ENCODE results near the gene PTPRG.

Gene PTPRG

GRCh38 chr3:61774279-61774890 is 213.0 kb downstream of the PTPRG start:
- DNase-seq = no peak

DNA sequence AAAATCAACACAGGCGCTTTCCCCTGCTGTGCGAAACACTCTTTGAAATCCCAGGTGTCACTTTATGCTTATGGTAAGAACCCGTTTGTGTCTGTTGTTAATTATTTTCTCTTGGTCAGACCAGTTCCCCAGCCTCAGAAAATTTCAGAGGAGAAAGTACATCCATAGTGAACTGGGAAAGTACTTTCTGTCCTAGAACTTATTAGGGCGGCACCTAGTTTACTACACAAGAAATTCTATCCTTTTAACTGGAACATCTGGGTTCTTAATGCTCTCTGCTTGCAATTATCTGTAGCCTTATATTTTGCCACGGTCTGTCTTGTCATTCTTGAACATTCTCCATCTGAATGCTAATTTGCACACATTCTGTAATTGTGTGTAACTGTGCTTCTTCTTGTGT is 215.0 kb downstream of the PTPRG start:
- no peak for DNase-seq

- DNase-seq = no peak
These were observed 216.1 kb downstream of the PTPRG start for GRCh38 chr3:61777483-61777882.

GRCh38 chr3:61778095-61778494 is 216.7 kb downstream of the PTPRG start:
- no peak for DNase-seq

DNA sequence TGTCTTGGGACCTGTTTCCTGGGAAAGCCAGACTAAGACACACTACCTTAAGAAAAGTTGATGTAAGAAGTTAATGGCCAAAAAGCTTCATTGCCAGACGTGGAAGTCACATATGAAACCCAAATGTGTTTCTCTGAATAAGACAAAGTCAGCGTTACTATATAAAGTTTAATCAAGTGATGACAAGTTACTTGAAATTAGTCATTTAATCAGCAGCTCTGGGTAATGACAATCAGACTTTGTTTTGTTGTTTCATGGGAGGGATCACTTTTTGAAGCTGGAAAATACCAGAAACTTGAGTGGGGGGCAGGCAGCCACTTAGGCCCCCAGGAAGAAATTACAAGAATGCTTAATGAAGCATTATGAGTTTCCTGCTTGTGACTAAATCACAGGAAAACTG is 218.6 kb downstream of the PTPRG start:
- no peak for DNase-seq

DNA sequence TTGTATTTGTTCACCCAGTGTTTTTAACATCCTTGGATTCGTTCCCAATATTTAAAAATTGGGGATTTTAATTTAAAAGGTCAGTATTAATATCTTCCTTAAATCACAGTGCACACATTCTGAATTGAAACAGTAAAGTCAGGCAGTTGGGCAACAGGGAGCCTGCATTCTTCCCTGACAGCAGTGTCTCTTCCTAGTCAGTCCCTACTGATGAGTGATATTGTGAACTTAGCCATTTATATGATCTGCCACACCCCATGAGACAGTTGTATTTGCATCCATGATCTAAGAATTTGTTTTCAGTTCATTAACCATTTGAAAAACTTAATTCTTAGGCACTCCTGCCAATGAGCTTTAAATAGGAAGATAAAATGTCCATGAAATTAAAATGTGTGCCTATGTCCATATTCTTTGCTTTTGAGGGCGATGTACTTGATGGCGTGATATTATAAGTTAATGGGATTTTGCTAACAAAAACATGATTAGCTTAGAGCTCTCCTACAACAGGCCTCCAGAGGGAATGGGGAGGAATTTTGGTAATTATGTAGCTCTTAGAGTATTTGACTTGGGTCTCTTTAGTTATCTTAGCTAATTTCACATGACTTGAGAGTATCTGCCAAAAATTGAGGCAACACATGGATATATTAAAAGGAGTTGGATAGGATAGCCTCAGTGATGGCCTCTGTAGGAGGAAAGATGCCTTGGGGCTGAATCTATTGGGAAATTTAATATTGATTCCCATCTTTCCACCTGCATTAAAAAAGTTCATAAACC is 219.3 kb downstream of the PTPRG start:
- DNase-seq = no peak

DNA sequence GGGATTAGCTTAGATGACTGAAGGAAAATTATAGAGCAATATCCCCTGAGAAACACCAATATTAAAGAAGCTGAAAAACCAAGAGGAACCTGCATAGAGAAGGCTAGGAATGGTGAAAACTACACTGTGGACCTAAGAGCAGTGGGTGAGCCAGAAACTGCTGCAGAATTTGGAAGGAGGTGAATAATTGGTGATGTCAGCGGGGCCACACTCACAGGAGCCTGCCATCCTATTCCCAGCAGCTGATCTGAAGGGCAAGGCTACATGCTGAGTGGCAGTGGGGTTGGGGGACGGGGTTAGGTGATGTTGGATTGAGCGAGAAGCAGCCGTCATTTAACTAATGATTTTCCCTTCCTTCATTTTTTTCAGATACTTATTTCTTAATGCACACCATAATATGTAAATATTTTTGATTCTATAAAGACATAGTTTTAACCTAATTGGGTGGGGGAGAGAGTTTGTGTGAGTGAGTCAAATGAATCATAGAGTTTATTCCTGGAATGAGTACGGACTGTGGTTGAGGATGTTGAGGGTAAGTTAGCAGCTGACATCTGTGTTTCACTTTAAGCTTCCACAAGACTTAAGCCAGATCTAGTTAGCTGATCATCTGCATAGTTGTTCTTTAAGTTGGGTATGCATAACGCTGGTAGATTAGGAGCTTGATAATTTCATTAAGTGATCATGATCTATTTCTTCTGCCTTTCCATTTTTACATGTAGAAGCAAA is 222.8 kb downstream of the PTPRG start:
- DNase-seq = no peak

GRCh38 chr3:61788623-61789507 is 227.5 kb downstream of the PTPRG start:
- no peak for DNase-seq

DNA sequence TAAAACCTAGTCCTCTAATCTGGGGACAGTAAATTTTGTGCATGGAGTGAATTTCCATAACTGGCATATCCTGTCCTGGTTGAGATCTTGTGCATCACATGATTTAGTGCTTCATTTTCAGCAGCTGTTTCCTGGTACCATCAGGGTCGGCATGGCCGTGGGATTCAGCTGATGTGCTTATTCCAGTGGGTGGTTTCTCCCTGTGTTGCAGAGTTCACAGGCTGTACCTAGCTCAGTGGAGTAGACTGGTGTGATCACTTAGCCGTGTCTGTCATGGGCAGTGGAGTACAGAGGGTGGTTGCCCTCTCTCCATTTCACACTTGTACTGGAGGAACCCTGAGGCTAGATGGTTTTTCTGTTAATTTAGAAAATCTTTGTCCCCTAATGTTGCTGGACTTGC is 228.5 kb downstream of the PTPRG start:
- DNase-seq = no peak

DNA sequence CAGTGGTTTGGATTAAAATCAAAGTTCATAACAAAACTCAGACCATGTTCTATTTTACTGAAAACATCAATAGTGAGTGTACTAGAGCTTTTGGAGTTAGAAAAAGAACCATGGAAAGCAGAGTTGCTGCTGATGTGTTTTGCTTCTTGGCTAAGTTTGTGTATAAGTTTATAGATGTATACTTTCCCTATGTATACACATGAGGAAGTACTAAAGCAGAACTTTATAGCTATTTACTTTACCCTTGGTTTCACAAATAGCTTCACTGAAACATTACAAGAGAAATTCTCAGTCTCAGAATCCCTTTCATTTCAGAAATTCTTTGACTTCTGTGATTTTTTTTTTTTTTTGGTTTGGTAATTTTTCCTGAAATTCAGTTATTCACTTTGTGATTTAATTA is 229.0 kb downstream of the PTPRG start:
- DNase-seq = no peak

GRCh38 chr3:61793056-61793455 is 231.7 kb downstream of the PTPRG start:
- no peak for DNase-seq

DNA sequence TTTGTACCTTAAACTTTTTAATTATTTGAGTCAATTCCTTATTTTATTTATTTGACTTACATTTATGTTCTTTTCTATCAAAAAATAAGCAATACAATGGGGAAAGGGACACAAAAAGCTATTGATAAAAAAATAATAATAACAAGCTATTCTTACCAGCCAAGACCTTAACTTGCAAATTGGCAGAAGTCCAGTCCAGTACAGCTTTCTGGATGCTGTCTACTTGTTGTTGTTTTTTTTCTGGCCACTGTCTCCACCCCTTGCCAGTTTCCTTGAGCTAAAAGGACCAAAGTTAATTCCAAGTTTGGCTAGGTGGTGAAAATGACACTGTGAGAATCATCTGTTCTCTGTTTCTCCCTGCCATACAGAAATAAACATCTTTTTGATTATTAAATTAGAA is 232.2 kb downstream of the PTPRG start:
- no peak for DNase-seq

DNA sequence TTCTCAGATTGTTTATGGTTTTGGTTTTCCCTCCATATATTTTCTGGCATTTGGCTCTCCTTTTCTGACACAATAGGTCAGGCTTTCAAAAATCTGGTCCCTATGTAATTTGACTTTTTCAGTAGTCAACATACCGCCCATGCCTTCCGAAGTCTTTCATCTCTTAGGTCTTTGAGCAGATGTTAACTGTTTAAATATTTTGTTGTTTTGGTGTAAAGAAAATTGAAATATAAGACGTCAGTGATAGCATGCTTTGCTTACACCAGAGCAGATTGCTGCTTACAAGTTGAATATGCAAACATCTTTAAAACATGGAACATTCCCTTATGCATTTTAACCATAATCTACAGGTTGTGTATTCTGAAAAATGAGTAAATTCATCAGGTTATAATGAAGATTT is 233.0 kb downstream of the PTPRG start:
- no peak for DNase-seq

- DNase-seq = no peak
These were observed 233.6 kb downstream of the PTPRG start for GRCh38 chr3:61794961-61795360.

DNA sequence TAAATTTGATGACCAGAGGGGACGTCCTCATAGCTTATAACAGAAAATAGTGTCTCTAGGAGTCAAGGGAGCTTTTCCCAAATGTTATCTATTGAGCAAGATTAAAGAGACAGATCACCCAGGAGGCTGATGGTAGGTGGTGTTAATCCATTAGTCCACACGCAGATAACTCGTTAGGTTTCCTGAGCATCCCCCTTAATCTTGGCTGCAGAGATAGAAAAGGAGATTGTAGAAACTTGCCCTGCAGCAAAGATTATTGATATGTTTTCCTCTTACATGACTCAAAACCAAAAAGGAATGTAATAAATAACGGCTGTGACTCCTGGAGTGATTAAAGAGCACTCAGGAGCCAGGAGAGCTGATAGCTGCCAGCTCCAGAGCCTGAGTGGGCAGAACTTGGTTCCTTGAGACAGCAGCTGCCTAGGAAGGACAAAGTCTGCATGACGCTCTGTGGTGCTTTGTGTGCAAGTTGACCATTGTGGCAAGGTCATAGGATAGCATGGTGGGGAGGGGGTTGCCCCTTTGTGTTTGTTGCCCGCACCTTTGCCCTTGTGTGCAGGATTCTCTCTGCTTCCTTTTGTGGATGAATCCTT is 234.8 kb downstream of the PTPRG start:
- DNase-seq = no peak

- no peak for DNase-seq
These were observed 235.5 kb downstream of the PTPRG start for GRCh38 chr3:61796911-61797310.

DNA sequence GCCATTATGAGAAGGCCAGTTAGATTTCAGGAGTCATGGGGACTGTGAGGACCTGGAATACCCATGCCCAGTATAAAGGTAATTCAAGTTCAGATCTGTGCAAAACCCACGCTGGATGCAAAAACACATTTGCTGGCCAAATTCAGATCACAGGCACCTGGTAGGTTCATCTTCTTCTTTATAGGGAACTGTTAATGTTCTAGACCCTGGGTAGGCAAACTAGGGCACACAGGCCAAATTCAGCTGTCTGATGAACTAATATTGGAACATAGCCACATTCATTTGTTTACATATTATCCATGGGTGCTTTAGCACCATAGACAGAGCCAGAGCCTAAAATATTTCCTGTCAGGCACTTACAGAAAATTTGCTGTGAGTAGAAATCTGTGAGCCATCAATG is 241.4 kb downstream of the PTPRG start:
- no peak for DNase-seq

- no peak for DNase-seq
These were observed 242.6 kb downstream of the PTPRG start for GRCh38 chr3:61803983-61804382.

GRCh38 chr3:61804782-61805181 is 243.4 kb downstream of the PTPRG start:
- no peak for DNase-seq

- DNase-seq = no peak
These were observed 244.2 kb downstream of the PTPRG start for GRCh38 chr3:61805510-61806080.

GRCh38 chr3:61806810-61807209 is 245.4 kb downstream of the PTPRG start:
- DNase-seq = no peak

DNA sequence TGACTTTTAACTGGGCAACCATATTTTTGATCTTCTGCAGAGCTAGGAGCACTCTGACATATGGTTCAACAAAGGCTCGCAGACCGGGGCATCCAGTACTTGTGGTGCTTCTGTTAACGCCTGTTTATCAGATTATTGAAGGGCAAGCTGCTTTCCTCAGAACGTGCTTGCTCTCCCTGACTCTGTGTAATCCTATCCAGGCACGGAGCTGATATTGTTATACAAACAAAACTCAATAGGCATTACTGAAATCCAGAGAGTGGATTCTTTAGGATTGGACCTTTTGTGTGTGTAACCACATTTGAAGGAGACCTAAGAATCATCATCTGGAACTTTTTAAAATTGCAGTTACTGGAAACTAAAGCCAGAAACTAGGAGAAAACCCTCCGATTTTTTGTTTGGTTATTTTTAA is 246.5 kb downstream of the PTPRG start:
- no peak for DNase-seq

All from CD4-positive, alpha-beta T cell treated with Interleukin-12 subunit alpha and Interleukin-12 subunit beta, for 1 hour (primary cell).